ENCODE results near the gene PLEKHH1. TPM values are rescaled to one million over a fixed set of nuclear protein-coding genes. Genes with fewer than 3 reads are reported as not detected.

The PLEKHH1 gene
- total RNA-seq, 3 donors from 2014 or later, result 45.8 to 110 (median 61.5) TPM

DNA sequence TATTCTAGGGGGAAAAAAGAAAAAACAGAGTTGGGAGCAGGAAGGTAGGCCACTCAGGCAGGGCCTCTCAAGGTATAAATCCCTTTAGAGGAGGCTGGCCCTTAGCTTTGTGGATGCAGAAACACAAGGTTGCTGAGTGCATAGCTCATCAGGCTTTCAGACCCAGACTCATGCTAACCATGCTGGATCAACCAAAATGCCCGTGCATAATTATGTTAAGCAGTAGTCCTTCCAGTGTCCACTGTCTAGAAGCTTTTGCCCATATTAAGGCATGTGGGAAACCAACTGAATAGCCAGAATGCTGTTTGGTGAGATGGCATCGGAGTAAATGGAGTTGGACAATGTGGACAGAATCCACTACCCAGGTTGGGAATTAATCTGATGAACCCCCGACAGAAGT lies 105.6 kb downstream of the PLEKHH1 start:
- ATAC-seq (no peak), DNase-seq (no peak)
- TF ChIP-seq, protein P1, sequence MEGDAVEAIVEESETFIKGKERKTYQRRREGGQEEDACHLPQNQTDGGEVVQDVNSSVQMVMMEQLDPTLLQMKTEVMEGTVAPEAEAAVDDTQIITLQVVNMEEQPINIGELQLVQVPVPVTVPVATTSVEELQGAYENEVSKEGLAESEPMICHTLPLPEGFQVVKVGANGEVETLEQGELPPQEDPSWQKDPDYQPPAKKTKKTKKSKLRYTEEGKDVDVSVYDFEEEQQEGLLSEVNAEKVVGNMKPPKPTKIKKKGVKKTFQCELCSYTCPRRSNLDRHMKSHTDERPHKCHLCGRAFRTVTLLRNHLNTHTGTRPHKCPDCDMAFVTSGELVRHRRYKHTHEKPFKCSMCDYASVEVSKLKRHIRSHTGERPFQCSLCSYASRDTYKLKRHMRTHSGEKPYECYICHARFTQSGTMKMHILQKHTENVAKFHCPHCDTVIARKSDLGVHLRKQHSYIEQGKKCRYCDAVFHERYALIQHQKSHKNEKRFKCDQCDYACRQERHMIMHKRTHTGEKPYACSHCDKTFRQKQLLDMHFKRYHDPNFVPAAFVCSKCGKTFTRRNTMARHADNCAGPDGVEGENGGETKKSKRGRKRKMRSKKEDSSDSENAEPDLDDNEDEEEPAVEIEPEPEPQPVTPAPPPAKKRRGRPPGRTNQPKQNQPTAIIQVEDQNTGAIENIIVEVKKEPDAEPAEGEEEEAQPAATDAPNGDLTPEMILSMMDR (IDR thresholded peaks at IDR 0.05), result no peak
- H3K4me1 ChIP-seq (ENCODE audit: low read depth), result no peaks in the 10 kb centered on the region
- no peaks in the 10 kb centered on the region for H3K9me3 ChIP-seq
- intact Hi-C loops (cut with DNase I, micrococcal nuclease), result no loop called here
- no peaks in the 10 kb centered on the region for H3K36me3 ChIP-seq (ENCODE audit: low read depth)
- H3K4me3 ChIP-seq, result no peak overlapping the region

Other genes starting within 250 kb of the PLEKHH1 start
- 10 to 100 TPM; 74.1 to 83.7 (median 81.6) TPM for gene ATP6V1D, start 173.5 kb upstream of the PLEKHH1 start, total RNA-seq
- 100 to 1,000 TPM in 1 of 3 donors, 10 to 100 TPM in 2; 35.7 to 111 (median 65.8) TPM for gene EIF2S1, start 173.0 kb upstream of the PLEKHH1 start, total RNA-seq
- gene PLEK2, start 121.1 kb upstream of the PLEKHH1 start, total RNA-seq, result 10 to 100 TPM; 15.0 to 41.7 (median 30.8) TPM
- gene TMEM229B, start 44.6 kb upstream of the PLEKHH1 start, total RNA-seq, result 10 to 100 TPM in 2 of 3 donors, 1 to 10 TPM in 1; 4.8 to 12.6 (median 10.8) TPM
- gene PIGH, start 67.0 kb downstream of the PLEKHH1 start, total RNA-seq, result 10 to 100 TPM; 16.6 to 20.0 (median 16.7) TPM
- gene ARG2, start 86.6 kb downstream of the PLEKHH1 start, total RNA-seq, result 1 to 10 TPM in 2 of 3 donors, under 1 TPM in 1; 0.84 to 5.0 (median 4.4) TPM
- gene VTI1B, start 141.3 kb downstream of the PLEKHH1 start, total RNA-seq, result 100 to 1,000 TPM; 110 to 162 (median 148) TPM
- gene RDH11, start 162.5 kb downstream of the PLEKHH1 start, total RNA-seq, result 10 to 100 TPM; 36.0 to 44.1 (median 38.3) TPM
- not detected for gene RDH12, start 168.6 kb downstream of the PLEKHH1 start, total RNA-seq